Skeletal muscle satellite cell (primary cell): ENCODE results near the gene UBAC2.
A peak's percentile ranks its signal among the peaks of the same experiment; 100 is the strongest.

Experiments used
- H3K27me3 ChIP-seq: 2 replicates; pipeline ENCODE4 v1.7.0; 2013; ENCODE audit warnings: low read length; ENCODE audit not compliant: control insufficient read depth, insufficient read depth
- H3K36me3 ChIP-seq: 2 replicates; pipeline ENCODE4 v1.7.0; 2013; ENCODE audit warnings: mild to moderate bottlenecking, control low read depth, low read length; ENCODE audit not compliant: insufficient read depth
- H3K4me1 ChIP-seq: 2 replicates; pipeline ENCODE4 v1.7.0; 2013; ENCODE audit warnings: low read length; ENCODE audit not compliant: control insufficient read depth, insufficient read depth
- H3K4me2 ChIP-seq: 2 replicates; pipeline ENCODE4 v1.7.0; 2013; ENCODE audit warnings: mild to moderate bottlenecking, low read length
- H3K4me3 ChIP-seq: 2 replicates; pipeline ENCODE4 v1.7.0; 2013; ENCODE audit warnings: low read length
- H3K9ac ChIP-seq: 2 replicates; pipeline ENCODE4 v1.7.0; 2013; ENCODE audit warnings: mild to moderate bottlenecking, low read depth, low read length, moderate library complexity
- H3K9me3 ChIP-seq: replicated peaks from 2 replicates; pipeline ENCODE4 v1.7.0; 2013; ENCODE audit warnings: mild to moderate bottlenecking, control low read depth, low read length

Gene UBAC2

DNA sequence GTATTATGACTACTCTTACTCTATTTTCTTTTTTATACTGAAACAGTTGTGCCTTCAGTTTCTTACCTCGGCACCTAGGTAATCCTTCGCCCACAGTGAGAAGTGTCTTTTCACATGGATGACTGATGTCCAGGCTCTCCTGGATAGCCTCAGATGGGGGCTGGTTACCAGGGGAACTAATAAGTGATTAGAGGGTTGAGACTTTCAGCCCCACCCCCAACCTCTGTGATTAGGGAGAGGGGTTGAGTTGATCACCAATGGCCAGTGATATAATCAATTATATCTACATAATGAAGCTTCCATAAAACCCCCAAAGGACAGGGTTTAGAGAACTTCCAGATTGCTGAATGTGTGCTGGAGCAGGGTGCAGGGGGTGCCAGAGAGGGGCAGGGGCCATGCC, 149.5 kb downstream of the UBAC2 start:
- H3K4me1 ChIP-seq: peaks cover 2% of the 10 kb centered on the region
- H3K36me3 ChIP-seq: peaks cover 4% of the 10 kb centered on the region
- H3K27me3 ChIP-seq: no peaks in the 10 kb centered on the region
- H3K4me2 ChIP-seq: no peak overlapping the region
- no peak overlapping the region for H3K9ac ChIP-seq
- no peaks in the 10 kb centered on the region for H3K9me3 ChIP-seq
- H3K4me3 ChIP-seq: no peak overlapping the region

DNA sequence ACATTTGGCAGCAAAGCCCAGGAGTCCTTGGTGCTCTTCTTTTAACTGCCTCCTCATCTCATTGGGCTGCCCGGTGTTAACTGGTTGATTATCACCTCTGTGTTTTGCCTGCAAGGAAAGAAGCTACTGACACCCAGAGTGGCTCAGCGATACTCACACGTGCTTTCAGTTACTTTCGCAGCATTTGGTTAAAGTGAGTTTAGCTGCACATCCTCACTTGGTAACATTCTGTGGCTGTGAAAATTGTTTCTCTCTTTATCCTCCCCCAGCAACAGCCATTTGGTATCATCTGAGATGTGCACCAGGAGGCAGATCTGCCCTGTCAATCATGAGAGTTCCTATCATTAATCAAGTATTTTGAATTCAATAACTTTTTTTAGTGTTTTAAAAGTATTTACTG, 151.1 kb downstream of the UBAC2 start:
- Histone ChIP-seq H3K36me3 (peaks cover 4% of the 10 kb centered on the region), H3K9me3 (no peaks in the 10 kb centered on the region), H3K4me1 (peaks cover 10% of the 10 kb centered on the region), H3K4me3 (no peak overlapping the region), H3K9ac (no peak overlapping the region), H3K4me2 (no peak overlapping the region), H3K27me3 (no peaks in the 10 kb centered on the region)

DNA sequence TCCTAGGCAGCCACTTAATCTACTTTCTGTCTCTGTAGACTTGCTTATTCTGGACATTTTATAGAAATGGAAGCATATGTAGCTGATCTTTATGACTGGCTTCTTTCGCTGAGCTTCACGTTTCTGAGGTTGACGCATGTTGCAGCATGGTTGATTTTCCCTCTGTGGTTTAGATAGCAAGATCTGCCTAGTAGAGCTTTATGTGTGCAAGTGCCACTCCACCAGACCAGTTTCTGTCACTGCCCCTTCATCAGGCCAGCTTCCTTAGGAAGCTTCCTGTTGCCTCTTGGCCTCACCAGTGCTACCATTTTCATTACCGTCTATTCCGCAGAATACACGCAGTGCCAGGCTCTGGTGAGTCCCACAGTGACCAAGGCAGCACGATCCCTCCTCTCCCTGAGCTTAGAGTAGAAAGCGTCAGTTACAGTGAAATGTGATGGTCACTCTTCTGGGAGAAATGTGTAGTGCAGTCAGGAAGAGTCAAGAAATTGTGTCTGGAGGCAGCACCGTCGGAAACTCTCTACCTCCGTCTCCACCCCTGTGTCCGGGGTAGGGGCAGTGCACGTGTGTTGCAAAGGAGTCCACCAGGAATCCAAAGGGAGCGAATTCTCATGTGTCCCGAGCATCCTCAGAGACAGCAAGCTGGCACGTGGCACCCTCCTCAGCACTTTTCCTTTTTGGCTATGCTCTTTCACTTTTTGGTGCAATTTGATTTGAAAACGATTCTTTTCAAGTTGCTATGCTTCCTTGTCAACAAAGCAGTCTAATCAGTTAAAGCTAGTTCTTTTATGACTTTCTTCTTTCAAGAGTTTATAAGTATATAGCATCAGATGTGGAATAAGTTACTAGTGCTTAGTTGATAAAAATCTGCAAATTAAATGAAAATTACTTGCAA, 151.9 kb downstream of the UBAC2 start:
- Histone ChIP-seq H3K4me2 (no peak overlapping the region), H3K9ac (no peak overlapping the region), H3K4me3 (no peak overlapping the region), H3K27me3 (no peaks in the 10 kb centered on the region), H3K4me1 (peaks cover 16% of the 10 kb centered on the region), H3K9me3 (no peaks in the 10 kb centered on the region), H3K36me3 (peaks cover 10% of the 10 kb centered on the region)

DNA sequence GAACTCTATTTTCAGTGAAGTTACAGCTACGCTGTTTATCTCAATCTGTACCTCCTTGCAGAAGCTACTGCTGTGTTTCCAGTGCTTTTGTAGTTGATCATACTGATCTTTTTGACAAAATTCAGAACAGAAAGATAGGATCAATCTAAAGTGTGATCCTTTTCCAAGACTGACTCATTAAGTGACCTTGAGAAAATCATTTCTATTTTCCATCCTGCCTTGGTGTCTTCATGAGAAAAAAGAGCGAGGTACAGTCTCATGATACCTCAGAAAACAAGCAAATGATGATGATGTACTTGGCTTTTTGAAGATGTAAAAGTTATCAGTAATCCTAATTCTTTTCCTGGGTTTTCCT, 152.6 kb downstream of the UBAC2 start:
- Histone ChIP-seq H3K9me3 (no peaks in the 10 kb centered on the region), H3K27me3 (no peaks in the 10 kb centered on the region), H3K4me2 (no peak overlapping the region), H3K9ac (no peak overlapping the region), H3K4me1 (peaks cover 15% of the 10 kb centered on the region), H3K36me3 (peaks cover 13% of the 10 kb centered on the region), H3K4me3 (no peak overlapping the region)

DNA sequence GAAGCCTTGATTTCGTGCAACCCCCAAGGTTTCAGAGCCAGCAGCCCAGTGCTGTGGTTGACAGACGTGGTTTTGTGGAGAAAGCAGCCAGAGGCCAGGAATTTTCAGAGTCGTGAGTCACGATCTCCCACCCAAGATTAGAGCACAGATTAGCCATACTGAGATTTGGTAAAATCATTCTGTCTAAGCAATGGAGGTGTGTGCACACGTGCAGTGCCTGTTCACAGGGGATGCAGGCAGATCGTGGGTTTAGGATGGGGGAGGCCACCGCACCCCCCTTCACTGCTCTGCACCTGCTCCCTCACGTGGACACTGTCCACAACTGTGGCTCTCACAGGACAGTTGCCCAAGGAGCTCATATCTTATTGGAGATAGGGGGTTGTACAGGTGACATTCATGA, 153.2 kb downstream of the UBAC2 start:
- Histone ChIP-seq H3K9me3 (no peaks in the 10 kb centered on the region), H3K4me3 (no peak overlapping the region), H3K4me2 (no peak overlapping the region), H3K9ac (no peak overlapping the region), H3K36me3 (peaks cover 13% of the 10 kb centered on the region), H3K4me1 (peaks cover 15% of the 10 kb centered on the region), H3K27me3 (no peaks in the 10 kb centered on the region)

DNA sequence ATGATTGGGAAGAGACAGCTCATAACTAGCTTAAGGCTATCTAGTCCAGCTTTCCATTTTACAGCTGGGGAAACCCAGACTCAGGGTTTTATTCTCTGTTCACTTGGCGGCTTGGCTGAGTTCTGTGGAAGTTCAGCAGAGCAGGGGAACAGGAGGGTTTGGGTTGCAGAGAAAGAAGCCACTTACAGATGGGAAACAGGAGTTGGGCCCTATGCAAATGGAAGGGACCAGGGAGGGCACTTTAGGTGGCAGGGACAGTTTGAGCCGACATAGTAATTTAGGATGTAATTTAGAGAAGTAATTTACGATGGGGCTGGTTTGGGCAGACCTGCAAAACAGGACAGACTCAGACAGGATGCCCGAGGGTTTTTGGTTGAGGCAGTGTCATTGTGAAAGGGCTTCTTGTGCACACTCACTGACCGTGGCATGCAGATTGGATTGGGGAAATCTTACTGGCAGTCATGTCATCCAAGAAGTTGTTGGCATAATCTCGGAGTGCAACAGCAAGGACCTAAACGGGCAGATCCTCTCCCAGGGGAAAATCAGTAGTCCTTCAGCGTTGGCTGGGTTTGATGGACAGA, 153.8 kb downstream of the UBAC2 start:
- Histone ChIP-seq H3K4me3 (no peak overlapping the region), H3K36me3 (peaks cover 13% of the 10 kb centered on the region), H3K4me1 (peaks cover 15% of the 10 kb centered on the region), H3K27me3 (no peaks in the 10 kb centered on the region), H3K9me3 (no peaks in the 10 kb centered on the region), H3K4me2 (no peak overlapping the region), H3K9ac (no peak overlapping the region)

DNA sequence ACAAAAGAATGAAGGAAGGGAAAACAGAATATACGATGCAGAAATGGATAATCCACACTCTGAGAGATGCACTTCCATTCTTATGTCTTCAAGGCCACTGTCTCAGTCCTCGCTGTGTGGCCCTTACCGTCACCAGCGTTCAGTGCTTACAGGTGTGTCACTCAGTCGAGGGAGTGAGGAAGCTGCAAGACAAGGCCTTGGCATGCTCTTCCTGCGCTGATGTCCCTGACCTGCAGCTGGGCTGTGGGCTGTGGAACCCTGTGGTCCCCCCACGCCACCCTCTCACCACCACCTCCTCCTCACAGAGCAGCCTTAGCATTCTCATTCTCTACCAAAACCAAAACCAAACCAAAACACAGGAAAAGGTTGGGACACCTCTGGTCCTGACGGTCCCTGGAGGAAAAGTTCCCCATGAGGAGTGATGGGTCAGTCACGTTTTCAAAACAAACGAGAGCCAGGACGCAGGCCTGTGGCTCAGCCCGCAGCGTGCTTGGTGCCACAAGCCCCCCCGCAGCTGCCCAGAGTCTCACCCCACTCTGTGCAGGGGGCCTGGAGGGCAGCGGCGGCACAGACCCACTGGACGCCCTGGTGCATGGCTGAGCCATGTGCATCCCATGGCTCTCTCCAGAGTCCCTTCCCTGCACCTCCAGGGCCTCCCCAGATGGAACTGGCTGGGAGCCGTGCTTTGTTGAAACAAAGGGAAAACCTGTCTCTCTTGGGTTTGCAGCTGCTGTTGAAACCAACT, 154.8 kb downstream of the UBAC2 start:
- Histone ChIP-seq H3K36me3 (peaks cover 20% of the 10 kb centered on the region), H3K4me3 (no peak overlapping the region), H3K4me2 (no peak overlapping the region), H3K9me3 (no peaks in the 10 kb centered on the region), H3K4me1 (peaks cover 15% of the 10 kb centered on the region), H3K9ac (no peak overlapping the region), H3K27me3 (no peaks in the 10 kb centered on the region)

DNA sequence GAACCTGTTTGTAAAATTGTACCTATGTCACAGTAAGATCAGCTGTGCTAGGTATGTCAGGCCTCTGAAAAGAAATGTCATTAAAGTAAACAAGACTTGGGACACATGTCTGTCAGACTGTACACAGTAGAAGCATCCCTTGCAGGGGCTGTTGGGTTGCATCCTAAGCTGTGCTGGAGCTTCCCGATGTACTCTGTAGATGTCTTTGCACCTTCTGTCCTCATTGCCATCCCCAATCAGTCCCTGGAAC, 155.3 kb downstream of the UBAC2 start:
- H3K4me3 ChIP-seq: no peak overlapping the region
- peaks cover 15% of the 10 kb centered on the region for H3K4me1 ChIP-seq
- no peaks in the 10 kb centered on the region for H3K9me3 ChIP-seq
- H3K4me2 ChIP-seq: peak overlapping the region; percentile 42
- no peak overlapping the region for H3K9ac ChIP-seq
- no peaks in the 10 kb centered on the region for H3K27me3 ChIP-seq
- peaks cover 20% of the 10 kb centered on the region for H3K36me3 ChIP-seq

DNA sequence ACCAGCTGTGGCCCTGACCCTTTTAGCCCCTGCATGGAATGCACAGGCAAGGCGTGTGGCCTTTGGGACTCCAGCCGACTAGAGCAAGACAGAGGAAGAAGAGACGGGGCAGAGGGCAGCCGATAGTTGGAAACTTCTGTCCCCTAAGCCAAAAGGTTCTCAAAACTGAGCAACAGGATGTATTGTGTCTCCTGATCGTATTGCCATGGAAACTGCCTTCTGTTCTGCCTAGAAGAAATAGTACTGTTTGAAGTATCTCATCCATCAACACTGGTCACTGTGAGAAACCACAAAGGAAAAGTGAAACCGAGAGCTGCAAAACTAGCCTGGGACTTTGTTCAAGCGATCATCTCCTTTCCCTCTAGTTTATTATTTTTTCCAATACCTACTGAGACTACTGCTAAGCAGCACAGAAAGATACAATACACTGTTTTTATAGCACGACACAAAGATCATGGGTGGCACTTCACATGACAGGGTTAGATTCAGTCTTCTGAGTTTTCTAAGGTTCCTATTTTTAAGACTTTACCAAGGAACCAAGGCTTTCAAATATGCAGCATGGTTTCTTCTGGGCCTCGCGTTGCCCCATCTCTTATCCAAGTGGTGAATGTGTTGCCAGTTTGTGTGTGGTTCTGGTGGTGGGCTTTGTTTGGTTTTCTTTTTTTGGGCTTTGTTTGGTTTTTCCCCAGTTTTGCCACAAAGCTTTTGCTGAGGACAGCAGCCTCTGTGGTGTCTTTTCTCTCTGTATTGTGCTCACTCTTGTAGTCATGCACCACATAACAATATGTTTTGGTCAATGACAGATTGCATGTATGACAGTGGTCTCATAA, 155.8 kb downstream of the UBAC2 start:
- Histone ChIP-seq H3K4me2 (peak overlapping the region; percentile 42), H3K9ac (no peak overlapping the region), H3K4me3 (no peak overlapping the region), H3K27me3 (no peaks in the 10 kb centered on the region), H3K4me1 (peaks cover 15% of the 10 kb centered on the region), H3K36me3 (peaks cover 20% of the 10 kb centered on the region), H3K9me3 (no peaks in the 10 kb centered on the region)

DNA sequence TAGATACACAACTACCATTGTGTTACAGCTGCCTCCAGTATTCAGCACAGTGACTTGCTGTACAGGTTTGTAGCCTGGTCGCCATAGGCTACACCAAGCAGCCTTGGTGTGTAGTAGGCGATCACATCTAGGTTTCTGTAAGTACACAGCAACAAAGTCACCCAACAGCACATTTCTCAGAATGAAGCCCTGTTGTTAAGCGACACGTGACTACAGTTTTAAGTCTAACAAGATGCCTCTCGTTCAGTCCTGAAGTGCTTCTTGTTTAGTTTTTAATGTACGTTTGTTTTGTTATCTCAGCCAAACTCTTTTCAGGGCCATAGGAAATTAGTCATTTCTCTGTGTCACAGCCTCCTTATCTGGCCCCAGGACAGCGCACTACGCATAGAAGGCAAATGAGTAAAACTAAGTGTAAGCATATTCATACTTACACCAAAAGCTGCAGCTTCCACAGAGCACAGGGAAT, 156.5 kb downstream of the UBAC2 start:
- Histone ChIP-seq H3K4me3 (no peak overlapping the region), H3K4me2 (no peak overlapping the region), H3K36me3 (peaks cover 20% of the 10 kb centered on the region), H3K4me1 (peaks cover 15% of the 10 kb centered on the region), H3K9ac (no peak overlapping the region), H3K9me3 (no peaks in the 10 kb centered on the region), H3K27me3 (no peaks in the 10 kb centered on the region)

DNA sequence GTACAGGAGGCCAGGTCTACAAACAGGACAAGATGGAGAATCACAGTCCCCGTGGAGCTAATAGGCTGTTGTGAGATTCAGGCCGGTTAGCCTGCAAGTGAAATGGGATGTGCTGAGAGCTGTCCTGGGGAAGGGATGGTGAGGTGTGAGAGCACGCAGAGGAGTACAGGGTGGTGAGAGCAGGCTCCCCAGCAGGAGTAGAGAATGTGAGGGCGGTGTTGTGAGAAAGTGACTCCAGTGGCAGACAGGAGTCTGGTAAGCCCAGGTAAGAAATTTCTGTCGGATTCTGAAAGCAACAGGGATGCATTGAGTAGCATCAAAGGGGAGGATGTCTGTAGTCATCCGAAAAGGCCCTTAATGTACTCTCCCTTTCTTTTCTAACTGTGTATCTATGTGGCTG, 157.3 kb downstream of the UBAC2 start:
- Histone ChIP-seq H3K9ac (no peak overlapping the region), H3K4me1 (peaks cover 15% of the 10 kb centered on the region), H3K36me3 (peaks cover 20% of the 10 kb centered on the region), H3K4me3 (no peak overlapping the region), H3K9me3 (no peaks in the 10 kb centered on the region), H3K4me2 (no peak overlapping the region), H3K27me3 (no peaks in the 10 kb centered on the region)
